HG02943 (cell line): Measurements from ENCODE around the gene POLR2J3.
A peak's percentile ranks its signal among the peaks of the same experiment; 100 is the strongest.
"Not testable (repeated sequence)": the region's sequence is repeated elsewhere in the genome, so short reads cannot be mapped to it uniquely, and the experiment has no call there.

ENCODE experiments used
- ATAC-seq: cut with Tn5 transposase; IDR thresholded peaks from one replicate; pipeline ENCODE4 v1.9.1; 2021; ENCODE audit warnings: mild to moderate bottlenecking, low read depth, moderate library complexity; ENCODE audit not compliant: unreplicated experiment

Gene POLR2J3

GRCh38 chr7:102589857-102590256, 17.5 kb upstream of the POLR2J3 start:
- not testable (repeated sequence) for ATAC-seq

GRCh38 chr7:102583495-102583894, 11.1 kb upstream of the POLR2J3 start:
- not testable (repeated sequence) for ATAC-seq

- ATAC-seq: not testable (repeated sequence)
Measured at GRCh38 chr7:102581722-102582121, 9.3 kb upstream of the POLR2J3 start.

GRCh38 chr7:102578486-102578885, 6.1 kb upstream of the POLR2J3 start:
- not testable (repeated sequence) for ATAC-seq

GRCh38 chr7:102577315-102578240, 5.2 kb upstream of the POLR2J3 start:
- ATAC-seq: not testable (repeated sequence)

- not testable (repeated sequence) for ATAC-seq
Measured at GRCh38 chr7:102576363-102576762, 4.0 kb upstream of the POLR2J3 start.

- not testable (repeated sequence) for ATAC-seq
Measured at GRCh38 chr7:102574607-102575006, 2.2 kb upstream of the POLR2J3 start.

GRCh38 chr7:102568620-102569019, 3.8 kb downstream of the POLR2J3 start:
- not testable (repeated sequence) for ATAC-seq

GRCh38 chr7:102550808-102551422, 21.5 kb downstream of the POLR2J3 start, which contains the start of gene SPDYE2:
Gene SPDYE2 (plus strand): TSS chr7:102551226. CDS start chr7:102553256, 2,030 bp downstream.
- ATAC-seq: not testable (repeated sequence)

GRCh38 chr7:102546353-102546752, 26.0 kb downstream of the POLR2J3 start:
- ATAC-seq: peak; percentile 69

- ATAC-seq: not testable (repeated sequence)
Measured at GRCh38 chr7:102545288-102545687, 27.1 kb downstream of the POLR2J3 start.

- not testable (repeated sequence) for ATAC-seq
Measured at GRCh38 chr7:102544372-102544771, 28.0 kb downstream of the POLR2J3 start.

GRCh38 chr7:102543596-102543995, 28.8 kb downstream of the POLR2J3 start, which contains the start of gene UPK3BL2:
Gene UPK3BL2 (minus strand): TSS chr7:102543696. CDS start chr7:102543636, 60 bp downstream.
- not testable (repeated sequence) for ATAC-seq

GRCh38 chr7:102542771-102543170, 29.6 kb downstream of the POLR2J3 start:
- not testable (repeated sequence) for ATAC-seq

- not testable (repeated sequence) for ATAC-seq
Measured at GRCh38 chr7:102542083-102542482, 30.3 kb downstream of the POLR2J3 start.

- not testable (repeated sequence) for ATAC-seq
Measured at GRCh38 chr7:102540604-102541003, 31.8 kb downstream of the POLR2J3 start.

GRCh38 chr7:102535062-102535615, 37.2 kb downstream of the POLR2J3 start:
- ATAC-seq: not testable (repeated sequence)

GRCh38 chr7:102532127-102532526, 40.3 kb downstream of the POLR2J3 start:
- not testable (repeated sequence) for ATAC-seq

GRCh38 chr7:102531583-102531982, 40.8 kb downstream of the POLR2J3 start:
- ATAC-seq: not testable (repeated sequence)

GRCh38 chr7:102527822-102528793, 44.3 kb downstream of the POLR2J3 start:
- not testable (repeated sequence) for ATAC-seq
